Liver (tissue), 9 donors: ENCODE results near the gene CHCHD4. TPM values are rescaled to one million over a fixed set of nuclear protein-coding genes. Genes with fewer than 3 reads are reported as not detected.

Experiments
- DNase-seq: peaks from one replicate; pipeline ENCODE4 v3.0.0-alpha.2; 2017; ENCODE audit warnings: low spot score
- H3K27ac ChIP-seq, 2 donors: one replicate each; pipeline ENCODE4 v1.7.0; 2013; ENCODE audit warnings: inconsistent platforms in 2 of 2, low read length in 2 of 2, control low read depth in 1 of 2, low read depth in 1 of 2, mild to moderate bottlenecking in 1 of 2
- H3K27me3 ChIP-seq, 4 donors: one replicate each; pipeline versions ENCODE4 v1.6.1 to v1.7.0; 2013; ENCODE audit warnings: low read length in 3 of 4, inconsistent platforms in 1 of 4, mild to moderate bottlenecking in 1 of 4, moderate library complexity in 1 of 4; ENCODE audit not compliant: control insufficient read depth in 4 of 4, insufficient read depth in 4 of 4
- H3K36me3 ChIP-seq, 4 donors: one replicate each; pipeline versions ENCODE4 v1.6.1 to v1.7.0; 2013; ENCODE audit warnings: low read length in 3 of 4, mild to moderate bottlenecking in 3 of 4, low read depth in 1 of 4, moderate library complexity in 1 of 4; ENCODE audit not compliant: control insufficient read depth in 4 of 4, insufficient read depth in 3 of 4
- H3K4me1 ChIP-seq, 4 donors: one replicate each; pipeline versions ENCODE4 v1.6.1 to v1.7.0; 2013; ENCODE audit warnings: low read length in 3 of 4, mild to moderate bottlenecking in 3 of 4, moderate library complexity in 1 of 4; ENCODE audit not compliant: control insufficient read depth in 4 of 4, insufficient read depth in 4 of 4
- H3K4me3 ChIP-seq, 3 donors: one replicate each; pipeline versions ENCODE4 v1.6.1 to v1.7.0; 2013; ENCODE audit warnings: low read length in 3 of 3, control low read depth in 1 of 3, low read depth in 1 of 3, mild to moderate bottlenecking in 1 of 3
- H3K9ac ChIP-seq, 2 donors: one replicate each; pipeline ENCODE4 v1.7.0; 2013; ENCODE audit warnings: low read length in 2 of 2, mild to moderate bottlenecking in 2 of 2, moderate library complexity in 2 of 2, control low read depth in 1 of 2, low read depth in 1 of 2
- H3K9me3 ChIP-seq, 4 donors: one replicate each; pipeline versions ENCODE4 v1.6.1 to v1.7.0; 2013; ENCODE audit warnings: low read length in 3 of 4; ENCODE audit not compliant: control insufficient read depth in 4 of 4
- EGR1 ChIP-seq, 2 donors: IDR thresholded peaks; 2 replicates each; pipeline ENCODE4 v1.6.1; 2016 to 2018; ENCODE audit warnings: antibody characterized with exemption in 2 of 2, low read depth in 2 of 2
- FOXA2 ChIP-seq: IDR thresholded peaks from 2 replicates; pipeline ENCODE4 v1.6.1; 2016; ENCODE audit warnings: antibody characterized with exemption
- GABPA ChIP-seq, 2 donors: IDR thresholded peaks in 1 of 2; conservative IDR thresholded peaks in 1 of 2; 2 replicates each; pipeline ENCODE4 v1.6.1; 2016; ENCODE audit warnings: antibody characterized with exemption in 2 of 2, mild to moderate bottlenecking in 1 of 2, moderate library complexity in 1 of 2
- HNF4A ChIP-seq, 2 donors: conservative IDR thresholded peaks; 2 replicates each; pipeline ENCODE4 v1.6.1; 2016; ENCODE audit warnings: antibody characterized with exemption in 2 of 2, mild to moderate bottlenecking in 2 of 2
- HNF4G ChIP-seq: IDR thresholded peaks from 2 replicates; pipeline ENCODE4 v1.6.1; 2016; ENCODE audit warnings: antibody characterized with exemption
- JUND ChIP-seq, 2 donors: IDR thresholded peaks; 2 replicates each; pipeline ENCODE4 v1.6.1; 2016; ENCODE audit warnings: antibody characterized with exemption in 2 of 2
- NR2F2 ChIP-seq: IDR thresholded peaks from 2 replicates; pipeline ENCODE4 v1.6.1; 2016; ENCODE audit warnings: antibody characterized with exemption
- RAD21 ChIP-seq, 2 donors: IDR thresholded peaks; 2 replicates each; pipeline ENCODE4 v1.6.1; 2016; ENCODE audit warnings: antibody characterized with exemption in 2 of 2, mild to moderate bottlenecking in 2 of 2
- RXRA ChIP-seq, 2 donors: IDR thresholded peaks; 2 replicates each; pipeline ENCODE4 v1.6.1; 2017 to 2018; ENCODE audit warnings: antibody characterized with exemption in 2 of 2, mild to moderate bottlenecking in 1 of 2
- SP1 ChIP-seq: IDR thresholded peaks from 2 replicates; pipeline ENCODE4 v1.6.1; 2018; ENCODE audit warnings: antibody characterized with exemption, mild to moderate bottlenecking
- TAF1 ChIP-seq: conservative IDR thresholded peaks from 2 replicates; pipeline ENCODE4 v1.6.1; 2016; ENCODE audit warnings: antibody characterized with exemption, mild to moderate bottlenecking
- YY1 ChIP-seq: IDR thresholded peaks from 2 replicates; pipeline ENCODE4 v1.6.1; 2016; ENCODE audit warnings: antibody characterized with exemption, mild to moderate bottlenecking
- WGBS: extraction: QIAGEN DNeasy Blood & Tissue Kit; methylation state at CpG from one replicate; pipeline ENCODE4 v1.1.7; 2013; 5-methylcytosine and 5-hydroxymethylcytosine counted together
- polyA plus RNA-seq, 2 donors: library from polyadenylated mRNA; stranded (reverse) in 1 of 2; unstranded in 1 of 2; fragments of 200-250 nt in 1 of 2; fragments of >200 nt in 1 of 2; fragmentation: Nextera tagmentation in 1 of 2; extraction: Ambion mirVana in 1 of 2; gene quantifications; one replicate each; pipeline versions ENCODE4 v1.2.1 to v1.2.3, GENCODE V29; 2013 to 2015
- total RNA-seq, 2 donors: library from RNA; depleted of rRNA; stranded (reverse); fragments of >200 nt; gene quantifications; one replicate each; pipeline ENCODE4 v1.2.3, GENCODE V29; 2014
- TF ChIP-seq, protein P1 (sequence below): IDR thresholded peaks from 2 replicates; pipeline ENCODE4 v1.6.1; 2016; ENCODE audit warnings: antibody characterized with exemption, mild to moderate bottlenecking
- TF ChIP-seq, protein P2 (sequence below): IDR thresholded peaks from 2 replicates; pipeline ENCODE4 v1.6.1; 2016; ENCODE audit warnings: antibody characterized with exemption
- TF ChIP-seq, protein P3 (sequence below): IDR thresholded peaks from 2 replicates; pipeline ENCODE4 v1.6.1; 2016; ENCODE audit warnings: antibody characterized with exemption
- TF ChIP-seq, protein P4 (sequence below): fragments of 150-350 bp; IDR thresholded peaks from 2 replicates; pipeline ENCODE4 v1.5.1; 2017; ENCODE audit warnings: improper control_type of control experiment, low read depth, low read length; ENCODE audit not compliant: missing input control
- donor health status: healthy.
- donor health status: healthy.
- donor health status: healthy.
- donor health status: healthy.
- donor health status: healthy.

Gene CHCHD4
- total and polyA plus RNA-seq, 4 donors = 7.0 to 11.3 (median 9.5) TPM

DNA sequence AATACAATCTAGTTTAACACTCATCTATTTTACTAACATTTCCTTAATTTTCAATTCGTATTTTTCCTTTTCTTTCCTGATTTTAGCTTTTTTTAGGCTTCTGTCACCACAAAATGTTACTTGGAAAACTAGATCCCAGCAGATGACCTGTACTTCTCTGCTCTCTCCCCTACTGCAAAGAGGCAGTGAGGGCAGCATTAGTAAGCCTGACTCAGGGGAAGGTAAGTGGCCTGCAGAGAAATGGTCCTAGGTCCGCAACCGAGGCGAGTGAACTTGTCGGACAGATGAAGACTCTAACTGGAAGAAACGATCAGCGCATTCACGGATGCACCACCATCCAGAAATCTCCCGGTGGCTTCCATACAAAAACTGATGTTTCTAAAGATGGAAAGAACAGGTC, 20.6 kb upstream of the CHCHD4 start:
- Histone ChIP-seq H3K4me1 (peaks cover 17 to 56% (median 50%) of the 10 kb centered on the region in 4 donors), H3K9me3 (no peaks in the 10 kb centered on the region), H3K9ac (peak overlapping the region in 1 of 2 donors; percentile 56), H3K36me3 (peaks cover 3 to 23% (median 18%) of the 10 kb centered on the region in 4 donors), H3K27me3 (no peaks in the 10 kb centered on the region), H3K27ac (peak overlapping the region; percentile 79 to 84), H3K4me3 (no peak overlapping the region)
- no peak for DNase-seq
- TF ChIP-seq, protein P1, sequence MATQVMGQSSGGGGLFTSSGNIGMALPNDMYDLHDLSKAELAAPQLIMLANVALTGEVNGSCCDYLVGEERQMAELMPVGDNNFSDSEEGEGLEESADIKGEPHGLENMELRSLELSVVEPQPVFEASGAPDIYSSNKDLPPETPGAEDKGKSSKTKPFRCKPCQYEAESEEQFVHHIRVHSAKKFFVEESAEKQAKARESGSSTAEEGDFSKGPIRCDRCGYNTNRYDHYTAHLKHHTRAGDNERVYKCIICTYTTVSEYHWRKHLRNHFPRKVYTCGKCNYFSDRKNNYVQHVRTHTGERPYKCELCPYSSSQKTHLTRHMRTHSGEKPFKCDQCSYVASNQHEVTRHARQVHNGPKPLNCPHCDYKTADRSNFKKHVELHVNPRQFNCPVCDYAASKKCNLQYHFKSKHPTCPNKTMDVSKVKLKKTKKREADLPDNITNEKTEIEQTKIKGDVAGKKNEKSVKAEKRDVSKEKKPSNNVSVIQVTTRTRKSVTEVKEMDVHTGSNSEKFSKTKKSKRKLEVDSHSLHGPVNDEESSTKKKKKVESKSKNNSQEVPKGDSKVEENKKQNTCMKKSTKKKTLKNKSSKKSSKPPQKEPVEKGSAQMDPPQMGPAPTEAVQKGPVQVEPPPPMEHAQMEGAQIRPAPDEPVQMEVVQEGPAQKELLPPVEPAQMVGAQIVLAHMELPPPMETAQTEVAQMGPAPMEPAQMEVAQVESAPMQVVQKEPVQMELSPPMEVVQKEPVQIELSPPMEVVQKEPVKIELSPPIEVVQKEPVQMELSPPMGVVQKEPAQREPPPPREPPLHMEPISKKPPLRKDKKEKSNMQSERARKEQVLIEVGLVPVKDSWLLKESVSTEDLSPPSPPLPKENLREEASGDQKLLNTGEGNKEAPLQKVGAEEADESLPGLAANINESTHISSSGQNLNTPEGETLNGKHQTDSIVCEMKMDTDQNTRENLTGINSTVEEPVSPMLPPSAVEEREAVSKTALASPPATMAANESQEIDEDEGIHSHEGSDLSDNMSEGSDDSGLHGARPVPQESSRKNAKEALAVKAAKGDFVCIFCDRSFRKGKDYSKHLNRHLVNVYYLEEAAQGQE = no peak
- no peak for TF ChIP-seq RAD21 (IDR thresholded peaks at IDR 0.05)
- TF ChIP-seq JUND (IDR thresholded peaks at IDR 0.05) = no peak
- TF ChIP-seq HNF4G = no peak
- WGBS = 95% methylated on average over 9 of the region's 9 CpGs

DNA sequence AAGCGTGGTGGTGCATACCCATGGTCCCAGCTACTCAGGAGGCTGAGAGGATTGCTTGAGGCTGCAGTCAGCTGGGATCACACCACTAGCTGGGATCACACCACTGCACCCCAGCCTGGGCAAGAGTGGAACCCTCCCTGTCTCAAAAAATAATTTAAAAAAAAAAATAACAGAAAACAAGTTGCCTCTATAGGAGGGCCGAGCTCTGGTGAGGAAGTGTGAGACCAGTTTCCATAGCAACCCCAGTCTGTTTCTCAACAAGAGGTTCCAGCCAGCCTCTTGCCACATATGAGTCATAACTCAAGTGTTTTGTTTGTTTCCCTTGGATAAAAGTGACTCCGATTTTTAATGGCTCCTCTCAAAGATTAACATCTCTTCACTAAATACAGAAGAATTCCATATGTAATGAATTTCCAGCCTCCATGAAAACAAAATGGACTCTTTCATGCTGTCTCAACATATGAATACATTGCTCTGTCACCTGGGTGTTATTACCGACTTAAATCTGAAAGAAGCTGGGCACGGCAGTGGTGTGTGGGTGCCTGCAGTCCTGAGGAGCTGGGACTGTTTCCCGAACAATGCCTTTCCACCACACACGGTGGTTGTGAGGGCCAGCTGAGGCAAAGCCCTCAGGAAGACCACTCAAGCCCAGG, 19.9 kb upstream of the CHCHD4 start:
- 45% methylated on average over 7 of the region's 7 CpGs for WGBS
- H3K4me1 ChIP-seq = peaks cover 17 to 63% (median 53%) of the 10 kb centered on the region in 4 donors
- no peak for DNase-seq
- H3K9ac ChIP-seq = peak overlapping the region in 1 of 2 donors; percentile 56
- peaks cover 3 to 23% (median 18%) of the 10 kb centered on the region in 4 donors for H3K36me3 ChIP-seq
- TF ChIP-seq GABPA (IDR thresholded peaks at IDR 0.05 in 1 of 2, conservative IDR thresholded peaks at IDR 0.05 in 1 of 2) (no peak), HNF4A (conservative IDR thresholded peaks at IDR 0.05) (peak in 1 of 2 donors; percentile 51), RXRA (IDR thresholded peaks at IDR 0.05) (peak in 1 of 2 donors; percentile 59), YY1 (peak; percentile 88), HNF4G (no peak), SP1 (peak; percentile 47), FOXA2 (no peak), JUND (IDR thresholded peaks at IDR 0.05) (peak; percentile 96 to 98), EGR1 (IDR thresholded peaks at IDR 0.05; ENCODE audit: low read depth in 2 of 2) (no peak), TAF1 (no peak), NR2F2 (no peak), RAD21 (IDR thresholded peaks at IDR 0.05) (peak in 1 of 2 donors; percentile 24)
- TF ChIP-seq, protein P1 = peak; percentile 27
- TF ChIP-seq, protein P2, sequence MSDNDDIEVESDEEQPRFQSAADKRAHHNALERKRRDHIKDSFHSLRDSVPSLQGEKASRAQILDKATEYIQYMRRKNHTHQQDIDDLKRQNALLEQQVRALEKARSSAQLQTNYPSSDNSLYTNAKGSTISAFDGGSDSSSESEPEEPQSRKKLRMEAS = no peak
- TF ChIP-seq, protein P3, sequence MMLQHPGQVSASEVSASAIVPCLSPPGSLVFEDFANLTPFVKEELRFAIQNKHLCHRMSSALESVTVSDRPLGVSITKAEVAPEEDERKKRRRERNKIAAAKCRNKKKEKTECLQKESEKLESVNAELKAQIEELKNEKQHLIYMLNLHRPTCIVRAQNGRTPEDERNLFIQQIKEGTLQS = no peak
- TF ChIP-seq, protein P4, sequence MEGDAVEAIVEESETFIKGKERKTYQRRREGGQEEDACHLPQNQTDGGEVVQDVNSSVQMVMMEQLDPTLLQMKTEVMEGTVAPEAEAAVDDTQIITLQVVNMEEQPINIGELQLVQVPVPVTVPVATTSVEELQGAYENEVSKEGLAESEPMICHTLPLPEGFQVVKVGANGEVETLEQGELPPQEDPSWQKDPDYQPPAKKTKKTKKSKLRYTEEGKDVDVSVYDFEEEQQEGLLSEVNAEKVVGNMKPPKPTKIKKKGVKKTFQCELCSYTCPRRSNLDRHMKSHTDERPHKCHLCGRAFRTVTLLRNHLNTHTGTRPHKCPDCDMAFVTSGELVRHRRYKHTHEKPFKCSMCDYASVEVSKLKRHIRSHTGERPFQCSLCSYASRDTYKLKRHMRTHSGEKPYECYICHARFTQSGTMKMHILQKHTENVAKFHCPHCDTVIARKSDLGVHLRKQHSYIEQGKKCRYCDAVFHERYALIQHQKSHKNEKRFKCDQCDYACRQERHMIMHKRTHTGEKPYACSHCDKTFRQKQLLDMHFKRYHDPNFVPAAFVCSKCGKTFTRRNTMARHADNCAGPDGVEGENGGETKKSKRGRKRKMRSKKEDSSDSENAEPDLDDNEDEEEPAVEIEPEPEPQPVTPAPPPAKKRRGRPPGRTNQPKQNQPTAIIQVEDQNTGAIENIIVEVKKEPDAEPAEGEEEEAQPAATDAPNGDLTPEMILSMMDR = no peak
- H3K27me3 ChIP-seq = no peaks in the 10 kb centered on the region
- H3K9me3 ChIP-seq = no peaks in the 10 kb centered on the region
- H3K27ac ChIP-seq = peak overlapping the region; percentile 84 to 86
- no peak overlapping the region for H3K4me3 ChIP-seq
